ENCODE data around the gene PDCD11. TPM values are rescaled to one million over a fixed set of nuclear protein-coding genes. Genes with fewer than 3 reads are reported as not detected.

Gene PDCD11
- total RNA-seq, 1 donor from 2014 or later: 24.5 TPM

DNA sequence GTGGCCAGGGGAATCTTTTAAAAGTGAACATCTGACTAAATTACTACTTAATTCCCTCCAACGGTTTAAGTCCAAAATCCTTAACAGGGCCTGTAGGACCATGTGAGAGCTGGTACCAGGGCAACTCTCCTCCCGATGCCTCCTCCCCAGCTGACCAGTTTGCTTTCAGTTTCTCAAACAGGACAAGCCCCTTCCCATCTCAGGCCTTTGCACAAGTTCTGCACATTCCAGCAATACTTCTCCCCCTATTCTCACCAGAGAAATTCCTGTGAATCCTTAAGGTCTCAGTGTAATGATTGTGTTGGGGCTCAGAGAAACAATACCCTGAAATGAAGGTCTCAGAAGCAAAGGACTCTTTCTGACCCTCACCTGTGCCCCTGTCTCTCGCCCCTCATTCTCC lies 70.3 kb downstream of the PDCD11 start:
- peaks cover 0 to 6% (median 0%) of the 10 kb centered on the region in 3 donors for H3K27me3 ChIP-seq (ENCODE audit: control insufficient read depth in 3 of 3, insufficient read depth in 3 of 3, low read length in 3 of 3)
- H3K36me3 ChIP-seq (ENCODE audit: control insufficient read depth in 3 of 3, insufficient read depth in 3 of 3, low read length in 3 of 3): no peaks in the 10 kb centered on the region
- no peaks in the 10 kb centered on the region for H3K9me3 ChIP-seq (ENCODE audit: control insufficient read depth in 3 of 3, low read length in 3 of 3)
- peaks cover 2 to 6% (median 3%) of the 10 kb centered on the region in 3 donors for H3K4me1 ChIP-seq (ENCODE audit: control insufficient read depth in 3 of 3, insufficient read depth in 3 of 3, low read length in 3 of 3)
- H3K9ac ChIP-seq (ENCODE audit: low read depth in 1 of 3, low read length in 3 of 3): no peak overlapping the region
- H3K27ac ChIP-seq (ENCODE audit: low read depth, low read length): no peak overlapping the region
- no peak overlapping the region for H3K4me3 ChIP-seq (ENCODE audit: low read length in 3 of 3)

- Histone ChIP-seq H3K4me3 (ENCODE audit: low read length in 3 of 3) (no peak overlapping the region), H3K36me3 (ENCODE audit: control insufficient read depth in 3 of 3, insufficient read depth in 3 of 3, low read length in 3 of 3) (no peaks in the 10 kb centered on the region), H3K27ac (ENCODE audit: low read depth, low read length) (no peak overlapping the region), H3K4me1 (ENCODE audit: control insufficient read depth in 3 of 3, insufficient read depth in 3 of 3, low read length in 3 of 3) (peaks cover 2 to 6% (median 5%) of the 10 kb centered on the region in 3 donors), H3K27me3 (ENCODE audit: control insufficient read depth in 3 of 3, insufficient read depth in 3 of 3, low read length in 3 of 3) (peaks cover 0 to 6% (median 0%) of the 10 kb centered on the region in 3 donors), H3K9ac (ENCODE audit: low read depth in 1 of 3, low read length in 3 of 3) (no peak overlapping the region), H3K9me3 (ENCODE audit: control insufficient read depth in 3 of 3, low read length in 3 of 3) (no peaks in the 10 kb centered on the region)
Measured at GRCh38 chr10:103467406-103467805, 71.0 kb downstream of the PDCD11 start.

DNA sequence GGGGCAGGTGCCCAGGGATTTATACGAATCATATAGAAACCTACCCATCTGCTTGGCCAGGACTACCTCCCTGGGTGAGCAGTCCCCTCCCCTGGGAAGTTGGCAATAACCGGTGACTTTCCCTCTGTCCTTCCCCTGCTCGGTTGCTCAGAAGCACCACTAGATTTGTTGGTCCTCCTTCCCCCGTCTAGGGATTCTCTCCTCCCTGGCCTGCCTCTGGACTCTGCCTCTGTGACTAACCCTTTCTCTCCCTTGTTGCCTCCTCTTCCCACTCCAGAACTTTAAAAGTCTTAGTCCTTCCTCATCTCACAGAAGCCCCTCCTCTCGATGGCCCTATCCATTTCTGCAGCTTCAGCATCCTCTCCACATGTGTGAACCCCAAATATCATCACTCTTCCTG lies 72.8 kb downstream of the PDCD11 start:
- Histone ChIP-seq H3K36me3 (ENCODE audit: control insufficient read depth in 3 of 3, insufficient read depth in 3 of 3, low read length in 3 of 3) (no peaks in the 10 kb centered on the region), H3K27me3 (ENCODE audit: control insufficient read depth in 3 of 3, insufficient read depth in 3 of 3, low read length in 3 of 3) (peaks cover 0 to 6% (median 0%) of the 10 kb centered on the region in 3 donors), H3K4me1 (ENCODE audit: control insufficient read depth in 3 of 3, insufficient read depth in 3 of 3, low read length in 3 of 3) (peaks cover 2 to 6% (median 5%) of the 10 kb centered on the region in 3 donors), H3K9ac (ENCODE audit: low read depth in 1 of 3, low read length in 3 of 3) (no peak overlapping the region), H3K9me3 (ENCODE audit: control insufficient read depth in 3 of 3, low read length in 3 of 3) (no peaks in the 10 kb centered on the region), H3K27ac (ENCODE audit: low read depth, low read length) (no peak overlapping the region), H3K4me3 (ENCODE audit: low read length in 3 of 3) (no peak overlapping the region)

DNA sequence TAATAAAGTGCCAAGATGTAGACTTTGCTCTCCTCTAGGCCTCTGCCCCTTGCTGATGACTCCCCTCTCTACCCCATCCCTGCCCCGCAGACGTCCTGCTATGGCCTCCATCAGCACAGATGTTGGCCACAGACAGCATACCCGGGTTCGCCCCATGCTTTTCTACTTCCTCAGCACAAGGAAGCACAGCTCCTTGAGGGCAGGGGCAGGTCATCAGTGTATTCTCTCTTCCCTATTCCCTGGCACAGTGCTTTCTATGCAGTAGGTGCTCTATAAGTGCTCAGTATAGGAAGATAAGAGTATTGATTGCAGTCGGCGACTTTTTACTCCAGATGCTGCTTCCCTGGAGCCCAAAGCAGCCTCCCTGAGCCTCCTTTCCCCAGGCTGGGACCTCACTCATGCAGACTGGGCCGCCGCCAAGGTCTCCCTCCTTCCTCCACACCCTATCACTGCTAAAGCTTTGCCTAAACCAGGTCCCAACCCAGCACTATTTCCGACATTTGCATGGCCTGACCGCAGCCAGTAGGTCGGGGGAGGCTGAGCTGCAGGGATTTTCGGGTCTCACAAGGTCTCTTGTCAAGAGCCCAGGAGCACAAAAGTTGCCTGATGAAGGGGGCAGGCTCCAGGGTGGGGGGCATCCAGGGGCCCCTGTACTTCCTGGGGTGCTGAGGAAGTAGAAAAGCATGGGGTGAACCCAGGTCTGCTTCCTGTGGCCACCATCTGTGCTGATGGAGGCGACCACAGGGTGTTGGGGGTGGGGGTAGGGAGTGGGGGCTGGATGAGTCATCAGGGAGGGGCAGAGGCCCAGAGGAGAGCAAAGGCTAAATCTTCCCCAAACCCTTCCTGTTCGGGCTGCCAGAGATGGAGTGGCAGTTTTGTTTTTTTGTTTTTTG lies 74.6 kb downstream of the PDCD11 start:
- Histone ChIP-seq H3K27ac (ENCODE audit: low read depth, low read length) (no peak overlapping the region), H3K9me3 (ENCODE audit: control insufficient read depth in 3 of 3, low read length in 3 of 3) (no peaks in the 10 kb centered on the region), H3K27me3 (ENCODE audit: control insufficient read depth in 3 of 3, insufficient read depth in 3 of 3, low read length in 3 of 3) (peaks cover 0 to 6% (median 0%) of the 10 kb centered on the region in 3 donors), H3K36me3 (ENCODE audit: control insufficient read depth in 3 of 3, insufficient read depth in 3 of 3, low read length in 3 of 3) (no peaks in the 10 kb centered on the region), H3K4me1 (ENCODE audit: control insufficient read depth in 3 of 3, insufficient read depth in 3 of 3, low read length in 3 of 3) (peaks cover 2 to 6% (median 5%) of the 10 kb centered on the region in 3 donors), H3K9ac (ENCODE audit: low read depth in 1 of 3, low read length in 3 of 3) (no peak overlapping the region), H3K4me3 (ENCODE audit: low read length in 3 of 3) (no peak overlapping the region)

DNA sequence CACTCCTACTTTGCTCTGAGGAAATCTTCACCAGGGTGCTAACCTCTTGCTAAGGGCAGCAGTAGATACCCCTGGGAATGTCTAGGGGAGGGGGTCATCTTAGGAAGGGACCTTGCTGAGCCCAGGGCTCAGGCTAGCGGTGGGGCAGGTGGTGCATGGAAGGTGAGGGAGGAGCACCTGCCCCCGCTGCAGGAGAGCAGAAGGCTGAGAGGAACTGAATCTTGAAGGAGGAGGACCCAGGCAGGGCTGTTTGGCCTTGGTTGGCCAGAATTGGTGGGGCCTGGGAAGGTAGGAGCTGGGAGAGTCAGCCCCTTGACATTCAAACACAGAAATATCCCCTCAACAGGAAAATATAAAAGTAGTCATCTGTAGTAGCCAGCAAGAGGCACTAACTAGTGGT lies 75.6 kb downstream of the PDCD11 start:
- H3K27me3 ChIP-seq (ENCODE audit: control insufficient read depth in 3 of 3, insufficient read depth in 3 of 3, low read length in 3 of 3): peaks cover 0 to 6% (median 0%) of the 10 kb centered on the region in 3 donors
- no peak overlapping the region for H3K27ac ChIP-seq (ENCODE audit: low read depth, low read length)
- H3K36me3 ChIP-seq (ENCODE audit: control insufficient read depth in 3 of 3, insufficient read depth in 3 of 3, low read length in 3 of 3): no peaks in the 10 kb centered on the region
- H3K9ac ChIP-seq (ENCODE audit: low read depth in 1 of 3, low read length in 3 of 3): no peak overlapping the region
- no peak overlapping the region for H3K4me3 ChIP-seq (ENCODE audit: low read length in 3 of 3)
- H3K9me3 ChIP-seq (ENCODE audit: control insufficient read depth in 3 of 3, low read length in 3 of 3): no peaks in the 10 kb centered on the region
- peaks cover 2 to 6% (median 5%) of the 10 kb centered on the region in 3 donors for H3K4me1 ChIP-seq (ENCODE audit: control insufficient read depth in 3 of 3, insufficient read depth in 3 of 3, low read length in 3 of 3)

- Histone ChIP-seq H3K4me3 (ENCODE audit: low read length in 3 of 3) (no peak overlapping the region), H3K9me3 (ENCODE audit: control insufficient read depth in 3 of 3, low read length in 3 of 3) (no peaks in the 10 kb centered on the region), H3K4me1 (ENCODE audit: control insufficient read depth in 3 of 3, insufficient read depth in 3 of 3, low read length in 3 of 3) (peaks cover 2 to 6% (median 5%) of the 10 kb centered on the region in 3 donors), H3K27ac (ENCODE audit: low read depth, low read length) (no peak overlapping the region), H3K9ac (ENCODE audit: low read depth in 1 of 3, low read length in 3 of 3) (no peak overlapping the region), H3K36me3 (ENCODE audit: control insufficient read depth in 3 of 3, insufficient read depth in 3 of 3, low read length in 3 of 3) (no peaks in the 10 kb centered on the region), H3K27me3 (ENCODE audit: control insufficient read depth in 3 of 3, insufficient read depth in 3 of 3, low read length in 3 of 3) (peaks cover 0 to 6% (median 0%) of the 10 kb centered on the region in 3 donors)
Measured at GRCh38 chr10:103473261-103473671, 76.8 kb downstream of the PDCD11 start.

DNA sequence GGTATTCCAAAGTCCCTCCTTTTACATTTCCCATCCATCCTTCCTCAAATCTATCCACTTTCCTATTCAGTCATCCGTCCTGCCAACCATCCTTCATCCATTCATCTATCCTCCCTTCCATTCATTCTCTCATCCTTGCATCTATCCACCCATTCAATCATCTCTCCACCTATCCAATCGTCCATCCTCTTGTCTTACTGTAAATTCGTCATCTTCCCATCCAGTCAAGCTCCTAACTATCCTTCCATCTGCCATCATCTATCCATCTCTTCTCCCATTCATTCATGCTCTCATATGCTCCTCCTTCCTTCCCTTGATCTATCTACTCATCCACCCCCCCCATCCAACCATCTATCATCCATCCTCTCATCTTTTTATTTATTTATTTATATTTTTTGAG lies 77.7 kb downstream of the PDCD11 start:
- Histone ChIP-seq H3K9me3 (ENCODE audit: control insufficient read depth in 3 of 3, low read length in 3 of 3) (no peaks in the 10 kb centered on the region), H3K27me3 (ENCODE audit: control insufficient read depth in 3 of 3, insufficient read depth in 3 of 3, low read length in 3 of 3) (peaks cover 0 to 6% (median 0%) of the 10 kb centered on the region in 3 donors), H3K36me3 (ENCODE audit: control insufficient read depth in 3 of 3, insufficient read depth in 3 of 3, low read length in 3 of 3) (no peaks in the 10 kb centered on the region), H3K27ac (ENCODE audit: low read depth, low read length) (no peak overlapping the region), H3K9ac (ENCODE audit: low read depth in 1 of 3, low read length in 3 of 3) (no peak overlapping the region), H3K4me3 (ENCODE audit: low read length in 3 of 3) (no peak overlapping the region), H3K4me1 (ENCODE audit: control insufficient read depth in 3 of 3, insufficient read depth in 3 of 3, low read length in 3 of 3) (peaks cover 2 to 6% (median 5%) of the 10 kb centered on the region in 3 donors)

- no peak overlapping the region for H3K9ac ChIP-seq (ENCODE audit: low read depth in 1 of 3, low read length in 3 of 3)
- peaks cover 2 to 7% (median 5%) of the 10 kb centered on the region in 3 donors for H3K4me1 ChIP-seq (ENCODE audit: control insufficient read depth in 3 of 3, insufficient read depth in 3 of 3, low read length in 3 of 3)
- H3K27me3 ChIP-seq (ENCODE audit: control insufficient read depth in 3 of 3, insufficient read depth in 3 of 3, low read length in 3 of 3): peaks cover 0 to 6% (median 0%) of the 10 kb centered on the region in 3 donors
- H3K9me3 ChIP-seq (ENCODE audit: control insufficient read depth in 3 of 3, low read length in 3 of 3): no peaks in the 10 kb centered on the region
- H3K4me3 ChIP-seq (ENCODE audit: low read length in 3 of 3): no peak overlapping the region
- no peak overlapping the region for H3K27ac ChIP-seq (ENCODE audit: low read depth, low read length)
- H3K36me3 ChIP-seq (ENCODE audit: control insufficient read depth in 3 of 3, insufficient read depth in 3 of 3, low read length in 3 of 3): no peaks in the 10 kb centered on the region
Measured at GRCh38 chr10:103475437-103475836, 79.0 kb downstream of the PDCD11 start.

DNA sequence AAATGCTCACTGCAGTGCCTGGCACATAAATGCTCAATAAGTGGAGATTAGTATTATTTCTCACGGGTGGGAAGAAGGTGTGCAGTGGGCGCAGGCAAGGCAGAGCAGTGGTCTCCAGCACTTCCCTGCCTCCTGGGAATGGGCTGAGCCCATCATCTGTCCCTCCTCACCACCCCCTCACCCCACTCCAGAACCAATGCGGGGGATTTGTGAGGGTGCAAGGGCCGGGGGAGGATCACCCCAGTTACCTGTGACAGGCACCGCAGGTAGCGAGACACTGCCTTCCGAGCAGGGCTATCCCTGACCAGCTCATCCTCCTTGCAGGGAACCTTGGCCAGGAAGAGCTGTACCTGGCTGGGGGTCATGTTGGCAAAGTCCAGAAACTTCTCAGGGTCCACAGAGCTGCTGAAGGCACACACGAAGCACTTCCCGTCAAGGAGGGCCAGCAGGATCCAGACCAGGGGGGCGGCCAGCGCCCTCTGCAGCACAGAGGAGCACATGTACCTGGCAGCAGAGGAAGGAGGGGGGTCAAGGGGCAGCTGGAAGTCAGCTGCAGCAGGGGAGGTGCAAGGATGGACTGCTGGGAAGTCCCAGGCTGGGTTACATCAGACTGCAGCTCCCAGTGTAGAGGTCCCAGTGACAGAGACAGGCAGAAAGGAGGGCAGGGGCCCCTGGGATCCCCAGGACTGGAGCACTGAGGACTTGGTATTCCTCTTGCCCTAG lies 79.8 kb downstream of the PDCD11 start:
- H3K36me3 ChIP-seq (ENCODE audit: control insufficient read depth in 3 of 3, insufficient read depth in 3 of 3, low read length in 3 of 3): no peaks in the 10 kb centered on the region
- H3K4me3 ChIP-seq (ENCODE audit: low read length in 3 of 3): no peak overlapping the region
- H3K4me1 ChIP-seq (ENCODE audit: control insufficient read depth in 3 of 3, insufficient read depth in 3 of 3, low read length in 3 of 3): peaks cover 0 to 6% (median 5%) of the 10 kb centered on the region in 3 donors
- H3K9ac ChIP-seq (ENCODE audit: low read depth in 1 of 3, low read length in 3 of 3): no peak overlapping the region
- no peaks in the 10 kb centered on the region for H3K9me3 ChIP-seq (ENCODE audit: control insufficient read depth in 3 of 3, low read length in 3 of 3)
- no peak overlapping the region for H3K27ac ChIP-seq (ENCODE audit: low read depth, low read length)
- no peaks in the 10 kb centered on the region for H3K27me3 ChIP-seq (ENCODE audit: control insufficient read depth in 3 of 3, insufficient read depth in 3 of 3, low read length in 3 of 3)

- H3K4me3 ChIP-seq (ENCODE audit: low read length in 3 of 3): no peak overlapping the region
- no peaks in the 10 kb centered on the region for H3K27me3 ChIP-seq (ENCODE audit: control insufficient read depth in 3 of 3, insufficient read depth in 3 of 3, low read length in 3 of 3)
- no peaks in the 10 kb centered on the region for H3K9me3 ChIP-seq (ENCODE audit: control insufficient read depth in 3 of 3, low read length in 3 of 3)
- H3K36me3 ChIP-seq (ENCODE audit: control insufficient read depth in 3 of 3, insufficient read depth in 3 of 3, low read length in 3 of 3): no peaks in the 10 kb centered on the region
- no peak overlapping the region for H3K9ac ChIP-seq (ENCODE audit: low read depth in 1 of 3, low read length in 3 of 3)
- H3K27ac ChIP-seq (ENCODE audit: low read depth, low read length): no peak overlapping the region
- peaks cover 0 to 6% (median 0%) of the 10 kb centered on the region in 3 donors for H3K4me1 ChIP-seq (ENCODE audit: control insufficient read depth in 3 of 3, insufficient read depth in 3 of 3, low read length in 3 of 3)
Measured at GRCh38 chr10:103478671-103479070, 82.2 kb downstream of the PDCD11 start.

Data from skeletal muscle tissue (tissue), 4 donors.